Chondrocyte (in vitro differentiated cells): Measurements from ENCODE around the gene SMOC2. TPM values are rescaled to one million over a fixed set of nuclear protein-coding genes. Genes with fewer than 3 reads are reported as not detected.
A peak's percentile ranks its signal among the peaks of the same experiment; 100 is the strongest.

ENCODE experiments used
- DNase-seq: peaks from one replicate; pipeline ENCODE4 v3.0.0; 2021; ENCODE audit warnings: mixed read lengths, low spot score
- H3K27ac Mint-ChIP-seq: one replicate; pipeline ENCODE4 v1.8.0; 2021; ENCODE audit warnings: mild to moderate bottlenecking, moderate library complexity, mixed read lengths; ENCODE audit not compliant: unreplicated experiment
- H3K27me3 Mint-ChIP-seq: 2 replicates; pipeline ENCODE4 v1.8.0; 2021; ENCODE audit warnings: low read depth, mixed read lengths
- H3K36me3 Mint-ChIP-seq: 2 replicates; pipeline ENCODE4 v1.8.0; 2021; ENCODE audit warnings: low read depth, mixed read lengths
- H3K4me1 Mint-ChIP-seq: 2 replicates; pipeline ENCODE4 v1.8.0; 2021; ENCODE audit warnings: low read depth, mild to moderate bottlenecking, mixed read lengths
- H3K4me3 Mint-ChIP-seq: one replicate; pipeline ENCODE4 v1.8.0; 2021; ENCODE audit warnings: mild to moderate bottlenecking, moderate library complexity, mixed read lengths; ENCODE audit not compliant: unreplicated experiment
- H3K9me3 Mint-ChIP-seq: 2 replicates; pipeline ENCODE4 v1.8.0; 2021; ENCODE audit warnings: low read depth, mixed read lengths
- total RNA-seq: library from RNA; stranded (reverse); gene quantifications from 3 replicates; pipeline ENCODE4 v1.2.1, GENCODE V29; 2021
- TF ChIP-seq, protein P1 (sequence below): fragments of 200-600 bp; sonication (generic); IDR thresholded peaks from 2 replicates; pipeline ENCODE4 v1.5.0; 2021; ENCODE audit warnings: antibody characterized with exemption, mild to moderate bottlenecking, moderate library complexity

The SMOC2 gene
- total RNA-seq, 1 donor from 2014 or later: 148 TPM

GRCh38 chr6:168495133-168495532, 54.1 kb downstream of the SMOC2 start:
- no peak for DNase-seq
- Mint-ChIP-seq H3K36me3 (peaks cover 6% of the 10 kb centered on the region), H3K4me1 (peaks cover 7% of the 10 kb centered on the region), H3K9me3 (no peaks in the 10 kb centered on the region), H3K27me3 (peaks cover 4% of the 10 kb centered on the region), H3K4me3 (no peak overlapping the region), H3K27ac (no peak overlapping the region)
- TF ChIP-seq, protein P1, sequence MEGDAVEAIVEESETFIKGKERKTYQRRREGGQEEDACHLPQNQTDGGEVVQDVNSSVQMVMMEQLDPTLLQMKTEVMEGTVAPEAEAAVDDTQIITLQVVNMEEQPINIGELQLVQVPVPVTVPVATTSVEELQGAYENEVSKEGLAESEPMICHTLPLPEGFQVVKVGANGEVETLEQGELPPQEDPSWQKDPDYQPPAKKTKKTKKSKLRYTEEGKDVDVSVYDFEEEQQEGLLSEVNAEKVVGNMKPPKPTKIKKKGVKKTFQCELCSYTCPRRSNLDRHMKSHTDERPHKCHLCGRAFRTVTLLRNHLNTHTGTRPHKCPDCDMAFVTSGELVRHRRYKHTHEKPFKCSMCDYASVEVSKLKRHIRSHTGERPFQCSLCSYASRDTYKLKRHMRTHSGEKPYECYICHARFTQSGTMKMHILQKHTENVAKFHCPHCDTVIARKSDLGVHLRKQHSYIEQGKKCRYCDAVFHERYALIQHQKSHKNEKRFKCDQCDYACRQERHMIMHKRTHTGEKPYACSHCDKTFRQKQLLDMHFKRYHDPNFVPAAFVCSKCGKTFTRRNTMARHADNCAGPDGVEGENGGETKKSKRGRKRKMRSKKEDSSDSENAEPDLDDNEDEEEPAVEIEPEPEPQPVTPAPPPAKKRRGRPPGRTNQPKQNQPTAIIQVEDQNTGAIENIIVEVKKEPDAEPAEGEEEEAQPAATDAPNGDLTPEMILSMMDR: no peak

- peaks cover 8% of the 10 kb centered on the region for H3K27me3 Mint-ChIP-seq
- peaks cover 7% of the 10 kb centered on the region for H3K4me1 Mint-ChIP-seq
- peaks cover 6% of the 10 kb centered on the region for H3K36me3 Mint-ChIP-seq
- H3K4me3 Mint-ChIP-seq: no peak overlapping the region
- no peak overlapping the region for H3K27ac Mint-ChIP-seq
- H3K9me3 Mint-ChIP-seq: no peaks in the 10 kb centered on the region
- no peak for DNase-seq
- TF ChIP-seq, protein P1: no peak
These were observed 54.7 kb downstream of the SMOC2 start for GRCh38 chr6:168495636-168496035.

- TF ChIP-seq, protein P1: no peak
- no peaks in the 10 kb centered on the region for H3K9me3 Mint-ChIP-seq
- peaks cover 8% of the 10 kb centered on the region for H3K36me3 Mint-ChIP-seq
- H3K4me1 Mint-ChIP-seq: peaks cover 7% of the 10 kb centered on the region
- H3K27me3 Mint-ChIP-seq: peaks cover 12% of the 10 kb centered on the region
- no peak overlapping the region for H3K27ac Mint-ChIP-seq
- DNase-seq: no peak
- H3K4me3 Mint-ChIP-seq: no peak overlapping the region
These were observed 55.4 kb downstream of the SMOC2 start for GRCh38 chr6:168496139-168496996.

DNA sequence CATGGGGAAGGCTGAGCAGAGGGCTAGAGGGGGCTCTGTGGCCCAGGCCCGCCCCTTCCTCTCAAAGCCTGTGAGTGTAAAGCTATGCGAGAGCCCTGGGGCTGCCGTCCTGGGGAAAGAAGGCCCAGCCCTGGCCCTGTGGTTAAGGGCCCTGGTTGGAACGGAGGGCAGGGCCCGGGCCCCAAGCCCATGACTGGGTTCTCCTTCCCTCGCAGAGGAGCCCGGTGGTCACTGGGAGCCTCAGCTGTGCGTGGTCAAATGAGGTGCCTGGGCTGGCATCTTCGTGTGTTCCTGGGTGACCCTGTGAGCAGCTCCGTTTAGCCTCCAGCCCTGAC, 56.0 kb downstream of the SMOC2 start:
- TF ChIP-seq, protein P1: no peak
- no peak overlapping the region for H3K4me3 Mint-ChIP-seq
- H3K27me3 Mint-ChIP-seq: peaks cover 12% of the 10 kb centered on the region
- no peaks in the 10 kb centered on the region for H3K9me3 Mint-ChIP-seq
- peaks cover 8% of the 10 kb centered on the region for H3K36me3 Mint-ChIP-seq
- DNase-seq: peak; percentile 70
- no peak overlapping the region for H3K27ac Mint-ChIP-seq
- peaks cover 7% of the 10 kb centered on the region for H3K4me1 Mint-ChIP-seq

GRCh38 chr6:168497381-168497780, 56.4 kb downstream of the SMOC2 start:
- H3K27ac Mint-ChIP-seq: no peak overlapping the region
- TF ChIP-seq, protein P1: no peak
- H3K9me3 Mint-ChIP-seq: no peaks in the 10 kb centered on the region
- H3K4me1 Mint-ChIP-seq: peaks cover 7% of the 10 kb centered on the region
- peak; percentile 69 for DNase-seq
- no peak overlapping the region for H3K4me3 Mint-ChIP-seq
- H3K36me3 Mint-ChIP-seq: peaks cover 11% of the 10 kb centered on the region
- peaks cover 15% of the 10 kb centered on the region for H3K27me3 Mint-ChIP-seq
